HepG2 (cell line): ENCODE results near the gene RNF149. TPM values are rescaled to one million over a fixed set of nuclear protein-coding genes. Genes with fewer than 3 reads are reported as not detected.

ENCODE experiments used
- CAMTA2 ChIP-seq: sonication (generic); formaldehyde crosslinking; IDR thresholded peaks from 2 replicates; pipeline ENCODE4 v1.4.0; 2020; ENCODE audit warnings: mild to moderate bottlenecking, missing genetic modification reagents, borderline replicate concordance
- FOXJ3 ChIP-seq: sonication (generic); formaldehyde crosslinking; IDR thresholded peaks from 2 replicates; pipeline ENCODE4 v1.4.0; 2020; ENCODE audit warnings: missing genetic modification reagents, mild to moderate bottlenecking, borderline replicate concordance
- FUBP1 ChIP-seq: sonication (generic); formaldehyde crosslinking; IDR thresholded peaks from 2 replicates; pipeline ENCODE4 v1.5.1; 2020; ENCODE audit warnings: missing genetic modification reagents, mild to moderate bottlenecking, borderline replicate concordance
- GFI1 ChIP-seq: sonication (generic); formaldehyde crosslinking; IDR thresholded peaks from 2 replicates; pipeline ENCODE4 v1.5.0; 2020; ENCODE audit warnings: missing genetic modification reagents, mild to moderate bottlenecking, borderline replicate concordance
- KDM2A ChIP-seq: sonication (generic); formaldehyde crosslinking; IDR thresholded peaks from 2 replicates; pipeline ENCODE4 v1.4.0; 2020; ENCODE audit warnings: low read depth, missing genetic modification reagents, borderline replicate concordance
- MAFG ChIP-seq: sonication (generic); formaldehyde crosslinking; IDR thresholded peaks from 2 replicates; pipeline ENCODE4 v1.5.1; 2020; ENCODE audit warnings: mild to moderate bottlenecking, missing genetic modification reagents
- MBNL3 ChIP-seq: fragments of 250-450 bp; sonication (Bioruptor Pico); conservative IDR thresholded peaks from 2 replicates; pipeline ENCODE4 v1.8.0; 2022; ENCODE audit warnings: mild to moderate bottlenecking, inconsistent platforms
- PRDM4 ChIP-seq: sonication (generic); formaldehyde crosslinking; IDR thresholded peaks from 2 replicates; pipeline ENCODE4 v1.9.0; 2021; ENCODE audit warnings: missing genetic modification reagents, borderline replicate concordance
- SP2 ChIP-seq: sonication (generic); formaldehyde crosslinking; IDR thresholded peaks from 2 replicates; pipeline ENCODE4 v1.5.1; 2020; ENCODE audit warnings: mild to moderate bottlenecking, missing genetic modification reagents
- ZFP36L1 ChIP-seq: sonication (generic); formaldehyde crosslinking; IDR thresholded peaks from 2 replicates; pipeline ENCODE4 v1.8.0; 2022; ENCODE audit warnings: mild to moderate bottlenecking, missing genetic modification reagents, moderate library complexity
- ZNF10 ChIP-seq: sonication (generic); formaldehyde crosslinking; IDR thresholded peaks from 2 replicates; pipeline ENCODE4 v1.4.0; 2020; ENCODE audit warnings: mild to moderate bottlenecking, low read depth, missing genetic modification reagents, borderline replicate concordance
- ZNF256 ChIP-seq: sonication (generic); formaldehyde crosslinking; conservative IDR thresholded peaks from 2 replicates; pipeline ENCODE4 v1.4.0; 2020; ENCODE audit warnings: missing genetic modification reagents
- ZNF558 ChIP-seq: sonication (generic); formaldehyde crosslinking; IDR thresholded peaks from 2 replicates; pipeline ENCODE4 v1.9.0; 2022; ENCODE audit warnings: mild to moderate bottlenecking, missing genetic modification reagents, borderline replicate concordance
- polyA plus RNA-seq, 8 experiments: library from polyadenylated mRNA; depleted of rRNA in 3 of 8; stranded (reverse) in 7 of 8; unstranded in 1 of 8; fragments of >200 nt; fragmentation: Illumina TruSeq in 4 of 8; extraction: Trizol in 4 of 8; gene quantifications; 2 replicates each; pipeline versions ENCODE4 v1.2.1 to v1.2.3, GENCODE V29; 2011 to 2016; ENCODE audit warnings: low read depth in 4 of 8, missing spikeins in 1 of 8, mixed read lengths in 1 of 8; ENCODE audit not compliant: insufficient read depth in 1 of 8
- total RNA-seq, 5 experiments: library from RNA; depleted of rRNA; stranded (reverse); fragments of >200 nt; fragmentation: Illumina TruSeq; extraction: Trizol; gene quantifications; 2 replicates each; pipeline ENCODE4 v1.2.3, GENCODE V29; 2016; ENCODE audit warnings: low read depth in 1 of 5
- TF ChIP-seq, protein P1 (sequence below): sonication (generic); formaldehyde crosslinking; conservative IDR thresholded peaks from 2 replicates; pipeline ENCODE4 v1.8.1; 2023; ENCODE audit warnings: missing genetic modification reagents
- TF ChIP-seq, protein P2 (sequence below): sonication (generic); formaldehyde crosslinking; IDR thresholded peaks from 2 replicates; pipeline ENCODE4 v1.4.0; 2020; ENCODE audit warnings: low read depth, missing genetic modification reagents
- TF ChIP-seq, protein P3 (sequence below): sonication (generic); formaldehyde crosslinking; IDR thresholded peaks from 2 replicates; pipeline ENCODE4 v1.4.0; 2020; ENCODE audit warnings: missing genetic modification reagents, borderline replicate concordance

RNF149 gene
- total and polyA plus RNA-seq, 2 of the 13 experiments (the other 11 are each of a cell fraction or from before 2014, with no cell fraction given), result 87.6 to 109 TPM

DNA sequence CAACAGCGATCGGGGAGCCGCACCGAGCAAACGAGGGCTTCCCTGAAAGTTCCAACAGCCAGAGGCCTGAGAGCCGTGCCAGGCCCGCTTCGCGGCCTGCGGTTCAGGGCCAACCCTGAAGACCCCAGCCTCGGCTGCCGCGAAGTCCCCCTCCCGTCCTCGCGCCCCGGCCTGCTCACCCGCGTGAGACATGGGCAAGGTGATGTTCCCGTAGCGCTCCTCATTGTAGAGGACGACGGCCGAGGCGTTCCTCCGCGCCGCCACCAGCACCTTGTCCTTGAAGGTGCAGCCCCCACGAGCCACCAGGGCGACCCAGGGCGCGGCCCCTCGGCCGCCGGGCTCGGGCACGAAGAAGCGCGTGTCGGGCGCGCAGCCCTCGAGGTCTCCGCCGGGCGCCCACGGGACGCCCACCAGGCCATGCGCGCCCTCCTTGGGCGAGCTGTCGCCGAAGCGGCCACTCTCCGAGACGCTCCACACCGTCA, 510 bp downstream of the RNF149 start (continued):
- TF ChIP-seq ZNF10 (no peak), SP2 (CRISPR knock-in tag) (0 out of 2 replicates have a peak, but pooled peaks have one; percentile 23), ZNF558 (CRISPR knock-in tag) (0 out of 2 replicates have a peak, but pooled peaks have one; percentile 30), MBNL3 (CRISPR knock-in tag) (no peak), ZNF256 (CRISPR knock-in tag) (no peak), CAMTA2 (no peak), KDM2A (CRISPR knock-in tag) (peak; percentile 5; the same call in 1 of the 2 replicates), FOXJ3 (CRISPR knock-in tag) (no peak; the same call in 1 of the 2 replicates), PRDM4 (CRISPR knock-in tag) (0 out of 2 replicates have a peak, but pooled peaks have one; percentile 82), ZFP36L1 (no peak), GFI1 (CRISPR knock-in tag) (peak; percentile 75; the same call in 1 of the 2 replicates), FUBP1 (CRISPR knock-in tag) (no peak), MAFG (CRISPR knock-in tag) (peak; percentile 59; the same call in 1 of the 2 replicates)
- TF ChIP-seq, protein P1, sequence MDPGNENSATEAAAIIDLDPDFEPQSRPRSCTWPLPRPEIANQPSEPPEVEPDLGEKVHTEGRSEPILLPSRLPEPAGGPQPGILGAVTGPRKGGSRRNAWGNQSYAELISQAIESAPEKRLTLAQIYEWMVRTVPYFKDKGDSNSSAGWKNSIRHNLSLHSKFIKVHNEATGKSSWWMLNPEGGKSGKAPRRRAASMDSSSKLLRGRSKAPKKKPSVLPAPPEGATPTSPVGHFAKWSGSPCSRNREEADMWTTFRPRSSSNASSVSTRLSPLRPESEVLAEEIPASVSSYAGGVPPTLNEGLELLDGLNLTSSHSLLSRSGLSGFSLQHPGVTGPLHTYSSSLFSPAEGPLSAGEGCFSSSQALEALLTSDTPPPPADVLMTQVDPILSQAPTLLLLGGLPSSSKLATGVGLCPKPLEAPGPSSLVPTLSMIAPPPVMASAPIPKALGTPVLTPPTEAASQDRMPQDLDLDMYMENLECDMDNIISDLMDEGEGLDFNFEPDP (CRISPR knock-in tag), result peak; percentile 99
- TF ChIP-seq, protein P2, sequence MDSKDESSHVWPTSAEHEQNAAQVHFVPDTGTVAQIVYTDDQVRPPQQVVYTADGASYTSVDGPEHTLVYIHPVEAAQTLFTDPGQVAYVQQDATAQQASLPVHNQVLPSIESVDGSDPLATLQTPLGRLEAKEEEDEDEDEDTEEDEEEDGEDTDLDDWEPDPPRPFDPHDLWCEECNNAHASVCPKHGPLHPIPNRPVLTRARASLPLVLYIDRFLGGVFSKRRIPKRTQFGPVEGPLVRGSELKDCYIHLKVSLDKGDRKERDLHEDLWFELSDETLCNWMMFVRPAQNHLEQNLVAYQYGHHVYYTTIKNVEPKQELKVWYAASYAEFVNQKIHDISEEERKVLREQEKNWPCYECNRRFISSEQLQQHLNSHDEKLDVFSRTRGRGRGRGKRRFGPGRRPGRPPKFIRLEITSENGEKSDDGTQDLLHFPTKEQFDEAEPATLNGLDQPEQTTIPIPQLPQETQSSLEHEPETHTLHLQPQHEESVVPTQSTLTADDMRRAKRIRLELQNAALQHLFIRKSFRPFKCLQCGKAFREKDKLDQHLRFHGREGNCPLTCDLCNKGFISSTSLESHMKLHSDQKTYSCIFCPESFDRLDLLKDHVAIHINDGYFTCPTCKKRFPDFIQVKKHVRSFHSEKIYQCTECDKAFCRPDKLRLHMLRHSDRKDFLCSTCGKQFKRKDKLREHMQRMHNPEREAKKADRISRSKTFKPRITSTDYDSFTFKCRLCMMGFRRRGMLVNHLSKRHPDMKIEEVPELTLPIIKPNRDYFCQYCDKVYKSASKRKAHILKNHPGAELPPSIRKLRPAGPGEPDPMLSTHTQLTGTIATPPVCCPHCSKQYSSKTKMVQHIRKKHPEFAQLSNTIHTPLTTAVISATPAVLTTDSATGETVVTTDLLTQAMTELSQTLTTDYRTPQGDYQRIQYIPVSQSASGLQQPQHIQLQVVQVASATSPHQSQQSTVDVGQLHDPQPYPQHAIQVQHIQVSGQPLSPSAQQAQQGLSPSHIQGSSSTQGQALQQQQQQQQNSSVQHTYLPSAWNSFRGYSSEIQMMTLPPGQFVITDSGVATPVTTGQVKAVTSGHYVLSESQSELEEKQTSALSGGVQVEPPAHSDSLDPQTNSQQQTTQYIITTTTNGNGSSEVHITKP, result 0 out of 2 replicates have a peak, but pooled peaks have one; percentile 36
- TF ChIP-seq, protein P3, sequence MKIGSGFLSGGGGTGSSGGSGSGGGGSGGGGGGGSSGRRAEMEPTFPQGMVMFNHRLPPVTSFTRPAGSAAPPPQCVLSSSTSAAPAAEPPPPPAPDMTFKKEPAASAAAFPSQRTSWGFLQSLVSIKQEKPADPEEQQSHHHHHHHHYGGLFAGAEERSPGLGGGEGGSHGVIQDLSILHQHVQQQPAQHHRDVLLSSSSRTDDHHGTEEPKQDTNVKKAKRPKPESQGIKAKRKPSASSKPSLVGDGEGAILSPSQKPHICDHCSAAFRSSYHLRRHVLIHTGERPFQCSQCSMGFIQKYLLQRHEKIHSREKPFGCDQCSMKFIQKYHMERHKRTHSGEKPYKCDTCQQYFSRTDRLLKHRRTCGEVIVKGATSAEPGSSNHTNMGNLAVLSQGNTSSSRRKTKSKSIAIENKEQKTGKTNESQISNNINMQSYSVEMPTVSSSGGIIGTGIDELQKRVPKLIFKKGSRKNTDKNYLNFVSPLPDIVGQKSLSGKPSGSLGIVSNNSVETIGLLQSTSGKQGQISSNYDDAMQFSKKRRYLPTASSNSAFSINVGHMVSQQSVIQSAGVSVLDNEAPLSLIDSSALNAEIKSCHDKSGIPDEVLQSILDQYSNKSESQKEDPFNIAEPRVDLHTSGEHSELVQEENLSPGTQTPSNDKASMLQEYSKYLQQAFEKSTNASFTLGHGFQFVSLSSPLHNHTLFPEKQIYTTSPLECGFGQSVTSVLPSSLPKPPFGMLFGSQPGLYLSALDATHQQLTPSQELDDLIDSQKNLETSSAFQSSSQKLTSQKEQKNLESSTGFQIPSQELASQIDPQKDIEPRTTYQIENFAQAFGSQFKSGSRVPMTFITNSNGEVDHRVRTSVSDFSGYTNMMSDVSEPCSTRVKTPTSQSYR, result no peak
